SK-N-SH (cell line): ENCODE data around the gene RGS7. TPM values are rescaled to one million over a fixed set of nuclear protein-coding genes. Genes with fewer than 3 reads are reported as not detected.

Experiments
- CTCF ChIA-PET: fragments of 300-600, 350-600 bp; formaldehyde crosslinking; extraction: SDS; loops from one replicate; lab custom pipeline; 2021; lab: Yijun Ruan, JAX
- POLR2A ChIA-PET: fragments of 350-600 bp; sonication (Branson Sonifier 250); formaldehyde crosslinking; extraction: SDS; loops from one replicate; lab custom pipeline; 2020; ENCODE audit warnings: antibody characterized with exemption, inconsistent platforms; lab: Yijun Ruan, JAX
- DNase-seq: peaks from one replicate; pipeline ENCODE4 v3.0.0; 2012
- H2AFZ ChIP-seq: fragments of 200-600 bp; sonication (generic); 2 replicates; pipeline ENCODE4 v1.8.1; 2016; ENCODE audit warnings: antibody characterized with exemption, mild to moderate bottlenecking, low read depth
- H3F3A ChIP-seq: fragments of 200-600 bp; sonication (generic); replicated peaks from 2 replicates; pipeline ENCODE3; 2016; ENCODE audit warnings: antibody characterized with exemption, mild to moderate bottlenecking; ENCODE audit not compliant: insufficient read depth
- H3K27ac ChIP-seq, 2 experiments: fragments of 200-500 bp in 1 of 2; fragments of 200-600 bp in 1 of 2; sonication (Bioruptor generic) in 1 of 2; sonication (generic), shearing (Covaris generic) in 1 of 2; 2 replicates each; pipeline versions ENCODE4 v1.5.1 to v1.6.1; 2014 to 2016; ENCODE audit warnings: low read depth in 2 of 2, inconsistent platforms in 1 of 2, low read length in 1 of 2, mild to moderate bottlenecking in 1 of 2, mixed read lengths in 1 of 2
- H3K27me3 ChIP-seq: fragments of 200-600 bp; sonication (generic), shearing (Covaris generic); 2 replicates; pipeline ENCODE4 v1.6.1; 2016; ENCODE audit warnings: mixed run types; ENCODE audit not compliant: insufficient read depth
- H3K36me3 ChIP-seq, 2 experiments: fragments of 200-500 bp in 1 of 2; fragments of 200-600 bp in 1 of 2; sonication (Bioruptor generic) in 1 of 2; sonication (generic) in 1 of 2; replicated peaks in 1 of 2; 2 replicates each; pipeline versions ENCODE3 to v1.5.1; 2014 to 2016; ENCODE audit warnings: low read length in 1 of 2, mild to moderate bottlenecking in 1 of 2; ENCODE audit not compliant: insufficient read depth in 2 of 2, control insufficient read depth in 1 of 2
- H3K4me1 ChIP-seq, 2 experiments: fragments of 200-500 bp in 1 of 2; fragments of 200-600 bp in 1 of 2; sonication (Bioruptor generic) in 1 of 2; sonication (generic), shearing (Covaris generic) in 1 of 2; 2 replicates each; pipeline versions ENCODE4 v1.5.1 to v1.6.1; 2014 to 2016; ENCODE audit warnings: low read depth in 1 of 2, low read length in 1 of 2, mixed run types in 1 of 2; ENCODE audit not compliant: insufficient read depth in 2 of 2, control insufficient read depth in 1 of 2
- H3K4me2 ChIP-seq: fragments of 200-600 bp; sonication (generic), shearing (Covaris generic); 2 replicates; pipeline ENCODE4 v1.6.1; 2017; ENCODE audit warnings: mixed run types
- H3K4me3 ChIP-seq, 2 experiments: fragments of 200-500 bp in 1 of 2; fragments of 200-600 bp in 1 of 2; sonication (Bioruptor generic) in 1 of 2; sonication (generic), shearing (Covaris generic) in 1 of 2; 2 replicates each; pipeline versions ENCODE4 v1.5.1 to v1.8.1; 2014 to 2016; ENCODE audit warnings: low read depth in 2 of 2, inconsistent platforms in 1 of 2, low read length in 1 of 2, mild to moderate bottlenecking in 1 of 2, mixed read lengths in 1 of 2, moderate library complexity in 1 of 2
- H3K79me2 ChIP-seq: fragments of 200-600 bp; sonication (generic); 2 replicates; pipeline ENCODE4 v1.8.1; 2017; ENCODE audit warnings: mild to moderate bottlenecking; ENCODE audit not compliant: insufficient read depth
- H3K9ac ChIP-seq: fragments of 200-600 bp; sonication (generic); 2 replicates; pipeline ENCODE4 v1.6.1; 2017; ENCODE audit warnings: mixed run types
- H3K9me2 ChIP-seq: fragments of 200-600 bp; sonication (generic); 2 replicates; pipeline ENCODE4 v1.6.1; 2017; ENCODE audit warnings: mixed run types
- H3K9me3 ChIP-seq: fragments of 200-600 bp; sonication (generic); 2 replicates; pipeline ENCODE4 v1.6.1; 2017; ENCODE audit warnings: mixed run types, mild to moderate bottlenecking, moderate library complexity
- H4K20me1 ChIP-seq: fragments of 200-600 bp; sonication (generic); 2 replicates; pipeline ENCODE4 v1.6.1; 2017; ENCODE audit warnings: mild to moderate bottlenecking, mixed run types; ENCODE audit not compliant: insufficient read depth
- CHD2 ChIP-seq: fragments of 150-350 bp; IDR thresholded peaks from 2 replicates; pipeline ENCODE4 v1.6.1; 2018; ENCODE audit warnings: low read length; ENCODE audit not compliant: partially characterized antibody
- ELF1 ChIP-seq: IDR thresholded peaks from 2 replicates; pipeline ENCODE4 v1.4.0; 2012
- EP300 ChIP-seq, 2 experiments: IDR thresholded peaks; 2 replicates each; pipeline versions ENCODE4 v1.4.0 to v1.6.1; 2012; ENCODE audit warnings: borderline replicate concordance in 1 of 2, low read depth in 1 of 2, low read length in 1 of 2
- FOSL2 ChIP-seq: IDR thresholded peaks from 2 replicates; pipeline ENCODE4 v1.4.0; 2012; ENCODE audit warnings: low read depth, mild to moderate bottlenecking, moderate library complexity, borderline replicate concordance
- FOXJ3 ChIP-seq: sonication (generic); formaldehyde crosslinking; IDR thresholded peaks from 2 replicates; pipeline ENCODE4 v1.5.1; 2020; ENCODE audit warnings: mild to moderate bottlenecking, missing genetic modification reagents
- GATA2 ChIP-seq: sonication (generic); formaldehyde crosslinking; IDR thresholded peaks from 2 replicates; pipeline ENCODE4 v1.5.0; 2020; ENCODE audit warnings: mild to moderate bottlenecking, missing genetic modification reagents
- IRF3 ChIP-seq: fragments of 150-350 bp; IDR thresholded peaks from 2 replicates; pipeline ENCODE4 v1.6.1; 2016; ENCODE audit warnings: mild to moderate bottlenecking, low read depth, low read length
- JUND ChIP-seq: IDR thresholded peaks from 2 replicates; pipeline ENCODE4 v1.4.0; 2012
- NFIC ChIP-seq: IDR thresholded peaks from 2 replicates; pipeline ENCODE4 v1.4.0; 2012; ENCODE audit warnings: borderline replicate concordance
- NRF1 ChIP-seq: IDR thresholded peaks from 2 replicates; pipeline ENCODE4 v1.6.1; 2012; ENCODE audit warnings: low read depth, mild to moderate bottlenecking, low read length
- RAD21 ChIP-seq: IDR thresholded peaks from 2 replicates; pipeline ENCODE4 v1.6.1; 2012; ENCODE audit warnings: mild to moderate bottlenecking, low read length
- RCOR1 ChIP-seq: fragments of 150-350 bp; IDR thresholded peaks from 2 replicates; pipeline ENCODE4 v1.6.1; 2017; ENCODE audit warnings: antibody characterized with exemption, low read length
- RFX5 ChIP-seq: IDR thresholded peaks from 2 replicates; pipeline ENCODE4 v1.6.1; 2012; ENCODE audit warnings: mild to moderate bottlenecking, improper control_type of control experiment, low read length
- TCF12 ChIP-seq: IDR thresholded peaks from 2 replicates; pipeline ENCODE4 v1.4.0; 2012
- USF1 ChIP-seq: IDR thresholded peaks from 2 replicates; pipeline ENCODE4 v1.4.0; 2012; ENCODE audit warnings: low read depth, borderline replicate concordance
- USF2 ChIP-seq: fragments of 150-350 bp; IDR thresholded peaks from 2 replicates; pipeline ENCODE4 v1.6.1; 2017; ENCODE audit warnings: antibody characterized with exemption, low read length, low read depth, borderline replicate concordance
- WGBS: methylation state at CpG from one replicate; pipeline ENCODE4 v1.1.6; 2017; ENCODE audit warnings: low lambda C conversion rate; 5-methylcytosine and 5-hydroxymethylcytosine counted together
- polyA plus RNA-seq, 3 experiments: library from polyadenylated mRNA; depleted of rRNA; stranded (reverse); fragments of >200 nt; gene quantifications; 2 replicates each; pipeline ENCODE4 v1.2.3, GENCODE V29; 2012
- TF ChIP-seq, protein P1 (sequence below): fragments of 200-600 bp; sonication (generic); IDR thresholded peaks from 2 replicates; pipeline ENCODE4 v1.6.1; 2017; ENCODE audit warnings: antibody characterized with exemption, mild to moderate bottlenecking, moderate library complexity
- TF ChIP-seq, protein P2 (sequence below): IDR thresholded peaks from 2 replicates; pipeline ENCODE4 v1.4.0; 2012; ENCODE audit warnings: low read depth
- TF ChIP-seq, protein P3 (sequence below): IDR thresholded peaks from 2 replicates; pipeline ENCODE4 v1.6.1; 2012; ENCODE audit warnings: mild to moderate bottlenecking, low read depth, low read length, moderate library complexity

RGS7 gene
- polyA plus RNA-seq, 1 of the 3 experiments (the other 2 are of a cell fraction): 0.36 TPM

DNA sequence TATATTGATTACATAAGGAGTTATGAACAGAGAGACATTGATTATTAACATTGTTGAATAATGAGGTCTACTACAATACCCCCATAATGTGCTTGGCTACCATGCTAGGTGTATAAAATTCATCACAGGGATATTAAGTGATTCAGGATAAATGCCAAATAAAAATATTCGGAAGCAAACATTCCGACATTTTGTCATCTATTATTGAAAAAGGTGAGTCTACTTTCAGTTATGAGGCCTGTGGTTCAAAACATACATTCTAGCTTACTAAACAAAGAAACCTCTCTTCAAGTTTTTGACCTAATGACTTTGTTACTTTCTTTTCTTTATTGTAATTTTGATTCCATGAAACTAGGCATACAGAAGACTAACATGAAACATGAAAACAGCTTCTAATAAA lies 554.7 kb downstream of the RGS7 start:
- POLR2A ChIA-PET: no interaction called here

More for the DNA sequence above, 554.7 kb downstream of the RGS7 start:
- no peaks in the 10 kb centered on the region for H3K9me2 ChIP-seq
- no peak overlapping the region for H3K4me3 ChIP-seq
- H3K27ac ChIP-seq: peak overlapping the region; percentile 48 to 88; a peak in 2 of 4 replicates
- no peak overlapping the region for H3K9ac ChIP-seq
- H3K4me1 ChIP-seq: peaks cover 2 to 21% of the 10 kb centered on the region in 2 experiments; a peak in 2 of 4 replicates
- no peaks in the 10 kb centered on the region for H3K36me3 ChIP-seq
- no peaks in the 10 kb centered on the region for H3K9me3 ChIP-seq
- no peak for TF ChIP-seq NFIC
- no peak for TF ChIP-seq TCF12
- TF ChIP-seq GATA2 (CRISPR knock-in tag): no peak
- TF ChIP-seq, protein P1, sequence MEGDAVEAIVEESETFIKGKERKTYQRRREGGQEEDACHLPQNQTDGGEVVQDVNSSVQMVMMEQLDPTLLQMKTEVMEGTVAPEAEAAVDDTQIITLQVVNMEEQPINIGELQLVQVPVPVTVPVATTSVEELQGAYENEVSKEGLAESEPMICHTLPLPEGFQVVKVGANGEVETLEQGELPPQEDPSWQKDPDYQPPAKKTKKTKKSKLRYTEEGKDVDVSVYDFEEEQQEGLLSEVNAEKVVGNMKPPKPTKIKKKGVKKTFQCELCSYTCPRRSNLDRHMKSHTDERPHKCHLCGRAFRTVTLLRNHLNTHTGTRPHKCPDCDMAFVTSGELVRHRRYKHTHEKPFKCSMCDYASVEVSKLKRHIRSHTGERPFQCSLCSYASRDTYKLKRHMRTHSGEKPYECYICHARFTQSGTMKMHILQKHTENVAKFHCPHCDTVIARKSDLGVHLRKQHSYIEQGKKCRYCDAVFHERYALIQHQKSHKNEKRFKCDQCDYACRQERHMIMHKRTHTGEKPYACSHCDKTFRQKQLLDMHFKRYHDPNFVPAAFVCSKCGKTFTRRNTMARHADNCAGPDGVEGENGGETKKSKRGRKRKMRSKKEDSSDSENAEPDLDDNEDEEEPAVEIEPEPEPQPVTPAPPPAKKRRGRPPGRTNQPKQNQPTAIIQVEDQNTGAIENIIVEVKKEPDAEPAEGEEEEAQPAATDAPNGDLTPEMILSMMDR: no peak
- TF ChIP-seq FOXJ3: no peak
- TF ChIP-seq RAD21: no peak
- TF ChIP-seq IRF3: no peak
- TF ChIP-seq JUND: no peak
- TF ChIP-seq EP300 (IDR thresholded peaks at IDR 0.05; ENCODE audit: borderline replicate concordance in 1 of 2, low read depth in 1 of 2, low read length in 1 of 2): no peak
- no peak for TF ChIP-seq USF1
- TF ChIP-seq CHD2: no peak
- no peak for TF ChIP-seq ELF1
- TF ChIP-seq FOSL2: no peak
- TF ChIP-seq, protein P2, sequence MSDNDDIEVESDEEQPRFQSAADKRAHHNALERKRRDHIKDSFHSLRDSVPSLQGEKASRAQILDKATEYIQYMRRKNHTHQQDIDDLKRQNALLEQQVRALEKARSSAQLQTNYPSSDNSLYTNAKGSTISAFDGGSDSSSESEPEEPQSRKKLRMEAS: no peak
- TF ChIP-seq, protein P3, sequence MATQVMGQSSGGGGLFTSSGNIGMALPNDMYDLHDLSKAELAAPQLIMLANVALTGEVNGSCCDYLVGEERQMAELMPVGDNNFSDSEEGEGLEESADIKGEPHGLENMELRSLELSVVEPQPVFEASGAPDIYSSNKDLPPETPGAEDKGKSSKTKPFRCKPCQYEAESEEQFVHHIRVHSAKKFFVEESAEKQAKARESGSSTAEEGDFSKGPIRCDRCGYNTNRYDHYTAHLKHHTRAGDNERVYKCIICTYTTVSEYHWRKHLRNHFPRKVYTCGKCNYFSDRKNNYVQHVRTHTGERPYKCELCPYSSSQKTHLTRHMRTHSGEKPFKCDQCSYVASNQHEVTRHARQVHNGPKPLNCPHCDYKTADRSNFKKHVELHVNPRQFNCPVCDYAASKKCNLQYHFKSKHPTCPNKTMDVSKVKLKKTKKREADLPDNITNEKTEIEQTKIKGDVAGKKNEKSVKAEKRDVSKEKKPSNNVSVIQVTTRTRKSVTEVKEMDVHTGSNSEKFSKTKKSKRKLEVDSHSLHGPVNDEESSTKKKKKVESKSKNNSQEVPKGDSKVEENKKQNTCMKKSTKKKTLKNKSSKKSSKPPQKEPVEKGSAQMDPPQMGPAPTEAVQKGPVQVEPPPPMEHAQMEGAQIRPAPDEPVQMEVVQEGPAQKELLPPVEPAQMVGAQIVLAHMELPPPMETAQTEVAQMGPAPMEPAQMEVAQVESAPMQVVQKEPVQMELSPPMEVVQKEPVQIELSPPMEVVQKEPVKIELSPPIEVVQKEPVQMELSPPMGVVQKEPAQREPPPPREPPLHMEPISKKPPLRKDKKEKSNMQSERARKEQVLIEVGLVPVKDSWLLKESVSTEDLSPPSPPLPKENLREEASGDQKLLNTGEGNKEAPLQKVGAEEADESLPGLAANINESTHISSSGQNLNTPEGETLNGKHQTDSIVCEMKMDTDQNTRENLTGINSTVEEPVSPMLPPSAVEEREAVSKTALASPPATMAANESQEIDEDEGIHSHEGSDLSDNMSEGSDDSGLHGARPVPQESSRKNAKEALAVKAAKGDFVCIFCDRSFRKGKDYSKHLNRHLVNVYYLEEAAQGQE: no peak
- TF ChIP-seq NRF1: no peak
- TF ChIP-seq USF2: no peak
- TF ChIP-seq RCOR1: no peak
- no peak for TF ChIP-seq RFX5
- TF ChIP-seq, all 33 proteins: peak for 0
- DNase-seq: no peak
- peaks cover 25% of the 10 kb centered on the region for H3F3A ChIP-seq
- H3K79me2 ChIP-seq: no peaks in the 10 kb centered on the region
- 77% methylated on average over 2 of the region's 2 CpGs for WGBS
- H3K27me3 ChIP-seq: no peaks in the 10 kb centered on the region
- CTCF ChIA-PET: no interaction called here
- H4K20me1 ChIP-seq: no peaks in the 10 kb centered on the region
- H3K4me2 ChIP-seq: 0 out of 2 replicates have a peak overlapping the region, but pooled peaks have one; percentile 0
- H2AFZ ChIP-seq: no peak overlapping the region
